ENCODE results near the gene MKKS.

DNA sequence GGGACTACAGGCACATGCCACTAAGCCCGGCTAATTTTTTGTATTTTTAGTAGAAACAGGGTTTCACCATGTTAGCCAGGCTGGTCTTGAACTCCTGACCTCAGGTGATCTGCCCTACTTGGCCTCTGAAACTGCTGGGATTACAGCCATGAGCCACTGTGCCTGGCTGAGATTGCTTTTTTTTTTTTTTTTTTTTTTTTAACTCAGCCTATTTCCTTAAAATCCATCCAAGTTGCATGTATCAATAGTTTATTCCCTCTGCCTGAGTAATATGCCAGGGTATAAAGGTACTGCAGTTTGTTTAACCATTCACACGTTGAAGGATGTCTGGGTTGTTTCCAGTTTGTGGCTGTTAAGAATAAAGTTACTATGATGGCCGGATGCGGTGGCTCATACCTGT lies 11.7 kb upstream of the MKKS start:
- TF ChIP-seq, protein P1, sequence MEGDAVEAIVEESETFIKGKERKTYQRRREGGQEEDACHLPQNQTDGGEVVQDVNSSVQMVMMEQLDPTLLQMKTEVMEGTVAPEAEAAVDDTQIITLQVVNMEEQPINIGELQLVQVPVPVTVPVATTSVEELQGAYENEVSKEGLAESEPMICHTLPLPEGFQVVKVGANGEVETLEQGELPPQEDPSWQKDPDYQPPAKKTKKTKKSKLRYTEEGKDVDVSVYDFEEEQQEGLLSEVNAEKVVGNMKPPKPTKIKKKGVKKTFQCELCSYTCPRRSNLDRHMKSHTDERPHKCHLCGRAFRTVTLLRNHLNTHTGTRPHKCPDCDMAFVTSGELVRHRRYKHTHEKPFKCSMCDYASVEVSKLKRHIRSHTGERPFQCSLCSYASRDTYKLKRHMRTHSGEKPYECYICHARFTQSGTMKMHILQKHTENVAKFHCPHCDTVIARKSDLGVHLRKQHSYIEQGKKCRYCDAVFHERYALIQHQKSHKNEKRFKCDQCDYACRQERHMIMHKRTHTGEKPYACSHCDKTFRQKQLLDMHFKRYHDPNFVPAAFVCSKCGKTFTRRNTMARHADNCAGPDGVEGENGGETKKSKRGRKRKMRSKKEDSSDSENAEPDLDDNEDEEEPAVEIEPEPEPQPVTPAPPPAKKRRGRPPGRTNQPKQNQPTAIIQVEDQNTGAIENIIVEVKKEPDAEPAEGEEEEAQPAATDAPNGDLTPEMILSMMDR (IDR thresholded peaks at IDR 0.05): no peak
- no peak for TF ChIP-seq POLR2A (IDR thresholded peaks at IDR 0.05)
